Right atrium auricular region (tissue), 2 donors: Measurements from ENCODE around the gene GLB1L2. TPM values are rescaled to one million over a fixed set of nuclear protein-coding genes. Genes with fewer than 3 reads are reported as not detected.

Experiments used
- DNase-seq: peaks from one replicate; pipeline ENCODE4 v3.0.0-alpha.2; 2019; ENCODE audit warnings: low spot score
- H3K27ac ChIP-seq, 2 donors: fragments of 200-600 bp; sonication (generic); 1 replicate in 1 of 2; 2 replicates in 1 of 2; pipeline ENCODE4 v1.5.1; 2016 to 2019
- H3K27me3 ChIP-seq, 2 donors: fragments of 200-600 bp; sonication (generic); one replicate each; pipeline versions ENCODE4 v1.5.1 to v1.6.0; 2017 to 2019
- H3K36me3 ChIP-seq: fragments of 200-600 bp; sonication (generic); one replicate; pipeline ENCODE4 v1.5.1; 2016
- H3K4me1 ChIP-seq, 2 donors: fragments of 200-600 bp; sonication (generic); one replicate each; pipeline versions ENCODE4 v1.5.1 to v1.6.0; 2017 to 2019
- H3K4me3 ChIP-seq, 2 donors: fragments of 200-600 bp; sonication (generic); 1 replicate in 1 of 2; 2 replicates in 1 of 2; pipeline ENCODE4 v1.5.1; 2017 to 2019; ENCODE audit warnings: mild to moderate bottlenecking in 1 of 2, moderate library complexity in 1 of 2
- H3K9me3 ChIP-seq, 2 donors: fragments of 200-600 bp; sonication (generic); one replicate each; pipeline ENCODE4 v1.5.1; 2019
- CTCF ChIP-seq, 2 donors: fragments of 200-600 bp; sonication (generic); IDR thresholded peaks; one replicate each; pipeline ENCODE4 v1.5.1; 2019; ENCODE audit warnings: antibody characterized with exemption in 2 of 2
- total RNA-seq, 2 donors: library from RNA; depleted of rRNA; stranded (reverse); fragments of >200 nt; gene quantifications; one replicate each; pipeline ENCODE4 v1.1.0, GENCODE V29; 2016

Gene GLB1L2
- total RNA-seq, 2 donors from 2014 or later = 0.22 to 2.4 TPM

- Histone ChIP-seq H3K27me3 (no peaks in the 10 kb centered on the region), H3K4me3 (no peak overlapping the region), H3K4me1 (no peaks in the 10 kb centered on the region), H3K27ac (no peak overlapping the region), H3K36me3 (no peaks in the 10 kb centered on the region), H3K9me3 (no peaks in the 10 kb centered on the region)
- DNase-seq = no peak
- TF ChIP-seq CTCF (IDR thresholded peaks at IDR 0.05) = no peak
Measured at GRCh38 chr11:134380785-134381184, 49.0 kb downstream of the GLB1L2 start.

DNA sequence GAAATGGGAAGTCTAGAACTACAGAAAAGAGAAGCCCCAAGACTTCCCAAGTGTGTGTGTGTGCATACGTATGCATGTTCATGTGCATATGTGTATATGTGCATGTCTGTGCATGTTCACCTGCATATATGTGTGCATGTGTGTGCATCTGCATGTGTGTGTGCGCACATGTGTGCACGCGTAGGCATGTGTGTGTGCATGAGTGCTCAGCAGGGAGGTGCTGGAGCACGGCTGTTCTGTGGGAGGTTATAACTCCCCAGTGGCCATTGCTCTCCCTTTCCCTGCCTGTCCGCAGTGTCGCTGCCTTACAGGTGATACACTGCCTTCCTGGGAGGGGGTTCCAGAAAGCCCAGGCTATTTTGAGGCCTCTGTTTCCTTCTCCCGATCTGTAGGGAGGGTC lies 50.5 kb downstream of the GLB1L2 start:
- H3K9me3 ChIP-seq = no peaks in the 10 kb centered on the region
- no peaks in the 10 kb centered on the region for H3K36me3 ChIP-seq
- H3K4me3 ChIP-seq = no peak overlapping the region
- H3K27ac ChIP-seq = no peak overlapping the region
- no peaks in the 10 kb centered on the region for H3K27me3 ChIP-seq
- H3K4me1 ChIP-seq = no peaks in the 10 kb centered on the region
- no peak for TF ChIP-seq CTCF (IDR thresholded peaks at IDR 0.05)
- no peak for DNase-seq

DNA sequence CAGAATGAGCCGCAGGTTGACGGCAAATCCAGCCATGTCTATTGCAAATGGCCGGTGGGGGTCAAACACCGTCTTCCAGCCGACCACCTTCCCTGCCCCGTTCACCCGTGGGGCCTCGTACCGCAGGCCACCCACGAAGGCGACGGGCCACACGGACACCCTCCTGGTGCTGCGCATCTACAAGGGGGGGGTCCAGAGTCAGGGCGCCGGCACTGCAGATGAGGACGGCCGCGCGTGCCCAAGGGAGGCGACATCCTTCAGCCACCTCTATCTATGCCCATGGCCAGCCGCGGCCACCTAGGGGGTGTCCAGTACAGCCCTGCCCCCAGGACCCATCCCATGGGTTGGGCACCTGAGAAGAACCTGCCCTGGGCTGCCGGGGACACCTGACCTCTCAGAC lies 51.0 kb downstream of the GLB1L2 start:
- no peak for TF ChIP-seq CTCF (IDR thresholded peaks at IDR 0.05)
- Histone ChIP-seq H3K36me3 (no peaks in the 10 kb centered on the region), H3K4me1 (no peaks in the 10 kb centered on the region), H3K27me3 (no peaks in the 10 kb centered on the region), H3K9me3 (no peaks in the 10 kb centered on the region), H3K4me3 (no peak overlapping the region), H3K27ac (no peak overlapping the region)
- no peak for DNase-seq

DNA sequence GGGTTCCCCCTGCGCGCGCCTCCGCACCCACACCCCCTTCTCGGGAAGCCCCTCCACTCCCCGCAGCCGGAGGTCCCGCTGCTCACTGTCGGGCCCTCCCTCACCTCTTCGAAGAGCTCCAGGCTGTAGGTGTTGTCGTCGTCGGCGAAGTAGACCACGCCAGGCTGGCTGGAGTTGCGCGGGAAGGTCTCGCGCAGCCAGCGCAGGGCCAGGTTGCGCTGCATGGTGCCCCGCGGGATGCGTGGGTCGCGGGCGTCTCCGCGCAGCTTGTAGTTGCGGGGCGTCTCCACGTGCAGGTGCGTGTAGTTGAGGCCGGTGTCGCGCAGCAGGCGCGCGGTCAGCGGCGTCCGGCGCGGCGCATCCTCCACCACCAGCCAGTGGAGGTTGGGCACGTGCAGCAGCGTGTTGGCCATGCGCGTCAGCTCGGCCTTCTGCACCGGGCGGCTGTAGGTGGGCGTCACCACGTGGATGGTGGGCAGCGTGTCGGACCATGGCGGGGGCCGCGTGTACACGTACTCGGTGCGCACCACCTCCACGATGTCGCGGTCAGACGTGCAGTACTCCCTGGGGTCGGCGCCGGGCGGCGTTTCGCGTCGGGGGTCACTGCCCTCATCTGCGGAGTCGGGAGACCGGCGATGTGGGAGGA lies 51.9 kb downstream of the GLB1L2 start:
- Histone ChIP-seq H3K9me3 (no peaks in the 10 kb centered on the region), H3K4me3 (no peak overlapping the region), H3K27me3 (no peaks in the 10 kb centered on the region), H3K36me3 (no peaks in the 10 kb centered on the region), H3K27ac (no peak overlapping the region), H3K4me1 (no peaks in the 10 kb centered on the region)
- no peak for TF ChIP-seq CTCF (IDR thresholded peaks at IDR 0.05)
- DNase-seq = no peak

DNA sequence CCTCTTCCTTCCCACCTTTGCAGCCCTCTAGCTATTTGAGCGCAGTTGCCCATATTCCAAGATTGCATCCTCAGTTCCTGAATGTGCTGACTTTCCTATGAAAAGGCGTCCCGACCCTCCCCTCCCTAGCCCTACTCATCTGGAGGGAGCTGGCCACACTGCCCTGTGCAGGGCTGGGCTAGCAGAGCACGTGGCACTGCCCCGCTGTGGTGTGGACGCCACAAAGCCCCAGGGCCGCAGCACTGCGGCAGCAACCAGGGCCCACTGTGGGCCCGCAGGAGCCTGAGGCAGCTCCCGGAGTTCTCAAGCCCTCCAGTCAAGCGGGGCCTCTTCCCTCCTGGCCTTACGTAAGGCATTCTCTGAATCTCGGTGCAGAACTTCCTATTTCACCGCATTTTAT lies 52.6 kb downstream of the GLB1L2 start:
- Histone ChIP-seq H3K36me3 (no peaks in the 10 kb centered on the region), H3K27me3 (no peaks in the 10 kb centered on the region), H3K9me3 (no peaks in the 10 kb centered on the region), H3K4me1 (no peaks in the 10 kb centered on the region), H3K4me3 (no peak overlapping the region), H3K27ac (no peak overlapping the region)
- no peak for DNase-seq
- TF ChIP-seq CTCF (IDR thresholded peaks at IDR 0.05) = no peak

- no peak for DNase-seq
- Histone ChIP-seq H3K27ac (no peak overlapping the region), H3K9me3 (no peaks in the 10 kb centered on the region), H3K27me3 (no peaks in the 10 kb centered on the region), H3K4me3 (no peak overlapping the region), H3K36me3 (no peaks in the 10 kb centered on the region), H3K4me1 (no peaks in the 10 kb centered on the region)
- no peak for TF ChIP-seq CTCF (IDR thresholded peaks at IDR 0.05)
Measured at GRCh38 chr11:134385171-134385570, 53.4 kb downstream of the GLB1L2 start.
